IPS-15b (cell line): ENCODE measurements around the gene PRSS1.
"Not testable (repeated sequence)": the region's sequence is repeated elsewhere in the genome, so short reads cannot be mapped to it uniquely, and the experiment has no call there.

Experiments used
- H3K27me3 ChIP-seq: one replicate; pipeline ENCODE4 v1.6.1; 2013; ENCODE audit warnings: low read length; ENCODE audit not compliant: control insufficient read depth, insufficient read depth
- H3K36me3 ChIP-seq: one replicate; pipeline ENCODE4 v1.6.1; 2013; ENCODE audit warnings: low read length; ENCODE audit not compliant: control insufficient read depth, insufficient read depth
- H3K4me1 ChIP-seq: one replicate; pipeline ENCODE4 v1.6.1; 2013; ENCODE audit warnings: mild to moderate bottlenecking, low read length; ENCODE audit not compliant: control insufficient read depth, insufficient read depth
- H3K4me3 ChIP-seq: one replicate; pipeline ENCODE4 v1.5.1; 2013; ENCODE audit warnings: low read depth, low read length
- H3K9ac ChIP-seq: one replicate; pipeline ENCODE4 v1.6.1; 2013; ENCODE audit warnings: low read depth, mild to moderate bottlenecking, low read length
- H3K9me3 ChIP-seq: one replicate; pipeline ENCODE4 v1.6.1; 2013; ENCODE audit warnings: mild to moderate bottlenecking, low read length; ENCODE audit not compliant: control insufficient read depth, insufficient read depth

The PRSS1 gene

GRCh38 chr7:142767451-142767850, 18.2 kb downstream of the PRSS1 start:
- H3K4me1 ChIP-seq = no peaks in the 10 kb centered on the region
- no peaks in the 10 kb centered on the region for H3K27me3 ChIP-seq
- H3K36me3 ChIP-seq = no peaks in the 10 kb centered on the region
- H3K9ac ChIP-seq = no peak overlapping the region
- no peak overlapping the region for H3K4me3 ChIP-seq
- H3K9me3 ChIP-seq = no peaks in the 10 kb centered on the region

- no peak overlapping the region for H3K9ac ChIP-seq
- H3K36me3 ChIP-seq = no peaks in the 10 kb centered on the region
- no peaks in the 10 kb centered on the region for H3K9me3 ChIP-seq
- no peak overlapping the region for H3K4me3 ChIP-seq
- H3K4me1 ChIP-seq = no peaks in the 10 kb centered on the region
- no peaks in the 10 kb centered on the region for H3K27me3 ChIP-seq
Measured at GRCh38 chr7:142767861-142768260, 18.6 kb downstream of the PRSS1 start.

- not testable (repeated sequence) for H3K9me3 ChIP-seq, H3K4me3 ChIP-seq, H3K27me3 ChIP-seq, H3K36me3 ChIP-seq, H3K4me1 ChIP-seq, H3K9ac ChIP-seq
Measured at GRCh38 chr7:142768885-142769284, 19.6 kb downstream of the PRSS1 start.

- Histone ChIP-seq H3K4me1 (no peaks in the 10 kb centered on the region), H3K27me3 (no peaks in the 10 kb centered on the region), H3K9me3 (no peaks in the 10 kb centered on the region), H3K4me3 (no peak within 1 kb of the TSS), H3K9ac (no peak within 1 kb of the TSS), H3K36me3 (no peaks in the 10 kb centered on the region)
Measured at GRCh38 chr7:142770661-142771352, 21.5 kb downstream of the PRSS1 start, which contains the start of gene PRSS2. Gene PRSS2 (plus strand): TSS chr7:142770970. CDS start chr7:142770983, 13 bp downstream.

GRCh38 chr7:142771353-142771723, 22.1 kb downstream of the PRSS1 start:
- Histone ChIP-seq H3K9me3 (no peaks in the 10 kb centered on the region), H3K4me1 (no peaks in the 10 kb centered on the region), H3K9ac (no peak overlapping the region), H3K4me3 (no peak overlapping the region), H3K27me3 (no peaks in the 10 kb centered on the region), H3K36me3 (no peaks in the 10 kb centered on the region)

- Histone ChIP-seq H3K36me3 (no peaks in the 10 kb centered on the region), H3K9ac (no peak overlapping the region), H3K27me3 (no peaks in the 10 kb centered on the region), H3K4me3 (no peak overlapping the region), H3K4me1 (no peaks in the 10 kb centered on the region), H3K9me3 (no peaks in the 10 kb centered on the region)
Measured at GRCh38 chr7:142772051-142772450, 22.8 kb downstream of the PRSS1 start.

- no peaks in the 10 kb centered on the region for H3K27me3 ChIP-seq
- H3K36me3 ChIP-seq = no peaks in the 10 kb centered on the region
- no peak overlapping the region for H3K4me3 ChIP-seq
- no peak overlapping the region for H3K9ac ChIP-seq
- no peaks in the 10 kb centered on the region for H3K4me1 ChIP-seq
- H3K9me3 ChIP-seq = no peaks in the 10 kb centered on the region
Measured at GRCh38 chr7:142772673-142773072, 23.4 kb downstream of the PRSS1 start.

- no peak overlapping the region for H3K9ac ChIP-seq
- H3K4me1 ChIP-seq = no peaks in the 10 kb centered on the region
- no peak overlapping the region for H3K4me3 ChIP-seq
- H3K36me3 ChIP-seq = no peaks in the 10 kb centered on the region
- H3K9me3 ChIP-seq = no peaks in the 10 kb centered on the region
- no peaks in the 10 kb centered on the region for H3K27me3 ChIP-seq
Measured at GRCh38 chr7:142773230-142773629, 24.0 kb downstream of the PRSS1 start.

- H3K4me1 ChIP-seq = no peaks in the 10 kb centered on the region
- H3K27me3 ChIP-seq = no peaks in the 10 kb centered on the region
- no peak overlapping the region for H3K9ac ChIP-seq
- no peak overlapping the region for H3K4me3 ChIP-seq
- no peaks in the 10 kb centered on the region for H3K9me3 ChIP-seq
- H3K36me3 ChIP-seq = no peaks in the 10 kb centered on the region
Measured at GRCh38 chr7:142773937-142774744, 24.9 kb downstream of the PRSS1 start.

- H3K4me3 ChIP-seq = no peak overlapping the region
- no peaks in the 10 kb centered on the region for H3K36me3 ChIP-seq
- no peaks in the 10 kb centered on the region for H3K4me1 ChIP-seq
- H3K27me3 ChIP-seq = no peaks in the 10 kb centered on the region
- no peaks in the 10 kb centered on the region for H3K9me3 ChIP-seq
- H3K9ac ChIP-seq = no peak overlapping the region
Measured at GRCh38 chr7:142774826-142775225, 25.6 kb downstream of the PRSS1 start.

- H3K36me3 ChIP-seq, H3K4me3 ChIP-seq, H3K4me1 ChIP-seq, H3K27me3 ChIP-seq, H3K9ac ChIP-seq, H3K9me3 ChIP-seq: not testable (repeated sequence)
Measured at GRCh38 chr7:142775351-142776115, 26.3 kb downstream of the PRSS1 start.
